ENCODE data around the gene ATP5MC2.

- TF ChIP-seq CTCF (IDR thresholded peaks at IDR 0.05; ENCODE audit: poor library complexity, severe bottlenecking) (no peak), REST (IDR thresholded peaks at IDR 0.05; ENCODE audit: borderline replicate concordance) (no peak), POLR2AphosphoS5 (IDR thresholded peaks at IDR 0.05) (no peak), EP300 (conservative IDR thresholded peaks at IDR 0.05; ENCODE audit: poor library complexity, severe bottlenecking) (no peak), RAD21 (conservative IDR thresholded peaks at IDR 0.05) (no peak)
Measured at GRCh38 chr12:53659571-53659981, 16.3 kb downstream of the ATP5MC2 start.

Measured in neural cell (in vitro differentiated cells).